ENCODE results near the gene ARCN1.
A peak's percentile ranks its signal among the peaks of the same experiment; 100 is the strongest.

The ARCN1 gene

GRCh38 chr11:118572061-118572980, at the start of gene ARCN1:
Gene ARCN1, plus strand, starts transcription at chr11:118572409. Its CDS starts 139 bp downstream, at chr11:118572548.
- H3K4me1 Mint-ChIP-seq (ENCODE audit: low read depth) = peaks cover 35% of the 10 kb centered on the region
- peak within 1 kb of the TSS; percentile 93 for H3K4me3 Mint-ChIP-seq
- H3K36me3 Mint-ChIP-seq (ENCODE audit: low read depth) = peaks cover 21% of the 10 kb centered on the region
- H3K9me3 Mint-ChIP-seq = no peaks in the 10 kb centered on the region
- no peaks in the 10 kb centered on the region for H3K27me3 Mint-ChIP-seq (ENCODE audit: low read depth)
- DNase-seq (ENCODE audit: low spot score) = peak; percentile 69
- peak within 1 kb of the TSS; percentile 89 for H3K27ac Mint-ChIP-seq

- no peak for DNase-seq (ENCODE audit: low spot score)
- H3K4me1 Mint-ChIP-seq (ENCODE audit: low read depth) = no peaks in the 10 kb centered on the region
- H3K36me3 Mint-ChIP-seq (ENCODE audit: low read depth) = peaks cover 50% of the 10 kb centered on the region
- H3K4me3 Mint-ChIP-seq = no peak overlapping the region
- no peaks in the 10 kb centered on the region for H3K27me3 Mint-ChIP-seq (ENCODE audit: low read depth)
- H3K9me3 Mint-ChIP-seq = no peaks in the 10 kb centered on the region
- no peak overlapping the region for H3K27ac Mint-ChIP-seq
These were observed 49.6 kb upstream of the ARCN1 start for GRCh38 chr11:118522571-118523072.

GRCh38 chr11:118524356-118524755, 47.9 kb upstream of the ARCN1 start:
- Mint-ChIP-seq H3K4me1 (ENCODE audit: low read depth) (peaks cover 4% of the 10 kb centered on the region), H3K27me3 (ENCODE audit: low read depth) (no peaks in the 10 kb centered on the region), H3K27ac (no peak overlapping the region)

GRCh38 chr11:118524757-118525470, 47.3 kb upstream of the ARCN1 start:
- no peak overlapping the region for H3K27ac Mint-ChIP-seq
- H3K4me1 Mint-ChIP-seq (ENCODE audit: low read depth) = peaks cover 8% of the 10 kb centered on the region
- no peaks in the 10 kb centered on the region for H3K9me3 Mint-ChIP-seq
- H3K27me3 Mint-ChIP-seq (ENCODE audit: low read depth) = no peaks in the 10 kb centered on the region
- peaks cover 40% of the 10 kb centered on the region for H3K36me3 Mint-ChIP-seq (ENCODE audit: low read depth)
- H3K4me3 Mint-ChIP-seq = no peak overlapping the region
- DNase-seq (ENCODE audit: low spot score) = no peak

More at GRCh38 chr11:118524356-118524755, 47.9 kb upstream of the ARCN1 start:
- no peaks in the 10 kb centered on the region for H3K9me3 Mint-ChIP-seq
- peaks cover 45% of the 10 kb centered on the region for H3K36me3 Mint-ChIP-seq (ENCODE audit: low read depth)
- H3K4me3 Mint-ChIP-seq = no peak overlapping the region
- no peak for DNase-seq (ENCODE audit: low spot score)

GRCh38 chr11:118526688-118527087, 45.5 kb upstream of the ARCN1 start:
- Mint-ChIP-seq H3K36me3 (ENCODE audit: low read depth) (peaks cover 25% of the 10 kb centered on the region), H3K27ac (no peak overlapping the region), H3K4me3 (no peak overlapping the region), H3K4me1 (ENCODE audit: low read depth) (peaks cover 15% of the 10 kb centered on the region), H3K9me3 (no peaks in the 10 kb centered on the region), H3K27me3 (ENCODE audit: low read depth) (no peaks in the 10 kb centered on the region)
- DNase-seq (ENCODE audit: low spot score) = no peak

- Mint-ChIP-seq H3K27ac (no peak within 1 kb of the TSS), H3K27me3 (ENCODE audit: low read depth) (no peaks in the 10 kb centered on the region), H3K9me3 (no peaks in the 10 kb centered on the region), H3K36me3 (ENCODE audit: low read depth) (peaks cover 21% of the 10 kb centered on the region), H3K4me3 (no peak within 1 kb of the TSS), H3K4me1 (ENCODE audit: low read depth) (peaks cover 17% of the 10 kb centered on the region)
- no peak for DNase-seq (ENCODE audit: low spot score)
These were observed 45.1 kb upstream of the ARCN1 start, which contains the start of gene TTC36 for GRCh38 chr11:118527109-118527508. Gene TTC36, plus strand, starts transcription at chr11:118527474. Its CDS starts 21 bp downstream, at chr11:118527495.

- Mint-ChIP-seq H3K9me3 (no peaks in the 10 kb centered on the region), H3K27ac (no peak overlapping the region), H3K27me3 (ENCODE audit: low read depth) (no peaks in the 10 kb centered on the region), H3K36me3 (ENCODE audit: low read depth) (peaks cover 13% of the 10 kb centered on the region), H3K4me1 (ENCODE audit: low read depth) (peaks cover 17% of the 10 kb centered on the region), H3K4me3 (no peak overlapping the region)
- no peak for DNase-seq (ENCODE audit: low spot score)
These were observed 43.7 kb upstream of the ARCN1 start for GRCh38 chr11:118528511-118528910.

GRCh38 chr11:118529584-118530175, 42.5 kb upstream of the ARCN1 start:
- no peaks in the 10 kb centered on the region for H3K9me3 Mint-ChIP-seq
- no peaks in the 10 kb centered on the region for H3K27me3 Mint-ChIP-seq (ENCODE audit: low read depth)
- H3K4me1 Mint-ChIP-seq (ENCODE audit: low read depth) = peaks cover 17% of the 10 kb centered on the region
- H3K36me3 Mint-ChIP-seq (ENCODE audit: low read depth) = peaks cover 5% of the 10 kb centered on the region
- DNase-seq (ENCODE audit: low spot score) = no peak
- H3K4me3 Mint-ChIP-seq = peak overlapping the region; percentile 82
- H3K27ac Mint-ChIP-seq = peak overlapping the region; percentile 62

- H3K36me3 Mint-ChIP-seq (ENCODE audit: low read depth) = peaks cover 1% of the 10 kb centered on the region
- H3K27ac Mint-ChIP-seq = no peak overlapping the region
- H3K4me1 Mint-ChIP-seq (ENCODE audit: low read depth) = peaks cover 17% of the 10 kb centered on the region
- peak overlapping the region; percentile 82 for H3K4me3 Mint-ChIP-seq
- no peak for DNase-seq (ENCODE audit: low spot score)
- H3K9me3 Mint-ChIP-seq = no peaks in the 10 kb centered on the region
- H3K27me3 Mint-ChIP-seq (ENCODE audit: low read depth) = no peaks in the 10 kb centered on the region
These were observed 42.0 kb upstream of the ARCN1 start for GRCh38 chr11:118530180-118530682.

- Mint-ChIP-seq H3K9me3 (no peaks in the 10 kb centered on the region), H3K36me3 (ENCODE audit: low read depth) (peaks cover 1% of the 10 kb centered on the region), H3K4me1 (ENCODE audit: low read depth) (peaks cover 17% of the 10 kb centered on the region), H3K27ac (peak within 1 kb of the TSS; percentile 78), H3K27me3 (ENCODE audit: low read depth) (no peaks in the 10 kb centered on the region), H3K4me3 (peak within 1 kb of the TSS; percentile 86)
- peak; percentile 76 for DNase-seq (ENCODE audit: low spot score)
These were observed 41.3 kb upstream of the ARCN1 start, which contains the start of gene TMEM25 for GRCh38 chr11:118530683-118531596. Gene TMEM25, plus strand, starts transcription at chr11:118531192. Its CDS starts 610 bp downstream, at chr11:118531802.

GRCh38 chr11:118531597-118532084, 40.6 kb upstream of the ARCN1 start:
- no peaks in the 10 kb centered on the region for H3K36me3 Mint-ChIP-seq (ENCODE audit: low read depth)
- no peak for DNase-seq (ENCODE audit: low spot score)
- H3K27ac Mint-ChIP-seq = peak overlapping the region; percentile 78
- H3K27me3 Mint-ChIP-seq (ENCODE audit: low read depth) = no peaks in the 10 kb centered on the region
- H3K9me3 Mint-ChIP-seq = no peaks in the 10 kb centered on the region
- H3K4me1 Mint-ChIP-seq (ENCODE audit: low read depth) = peaks cover 17% of the 10 kb centered on the region
- peak overlapping the region; percentile 86 for H3K4me3 Mint-ChIP-seq

GRCh38 chr11:118532091-118532490, 40.1 kb upstream of the ARCN1 start:
- H3K4me3 Mint-ChIP-seq = peak overlapping the region; percentile 86
- peak overlapping the region; percentile 78 for H3K27ac Mint-ChIP-seq
- no peak for DNase-seq (ENCODE audit: low spot score)
- no peaks in the 10 kb centered on the region for H3K9me3 Mint-ChIP-seq
- H3K36me3 Mint-ChIP-seq (ENCODE audit: low read depth) = no peaks in the 10 kb centered on the region
- H3K27me3 Mint-ChIP-seq (ENCODE audit: low read depth) = no peaks in the 10 kb centered on the region
- peaks cover 17% of the 10 kb centered on the region for H3K4me1 Mint-ChIP-seq (ENCODE audit: low read depth)
